Measurements from ENCODE around the gene HIBADH.

GRCh38 chr7:27631391-27631790, 31.3 kb downstream of the HIBADH start:
- TF ChIP-seq TAF1 (IDR thresholded peaks at IDR 0.05; ENCODE audit: borderline replicate concordance, low read depth, low read length) (no peak), POLR2A (IDR thresholded peaks at IDR 0.05; ENCODE audit: low read depth, low read length) (no peak)

All from GM12892 (cell line).